HG03432 (cell line): Measurements from ENCODE around the gene MKX.

Experiments used
- ATAC-seq: cut with Tn5 transposase; IDR thresholded peaks from one replicate; pipeline ENCODE4 v1.9.1; 2021; ENCODE audit warnings: mild to moderate bottlenecking, moderate library complexity; ENCODE audit not compliant: unreplicated experiment

MKX gene

GRCh38 chr10:27745732-27746396 is at the start of gene MKX:
MKX (minus strand) TSS chr10:27745819; CDS start chr10:27743415, 2,404 bp downstream.
- no peak for ATAC-seq

- ATAC-seq, result no peak
These were observed 48.5 kb upstream of the MKX start for GRCh38 chr10:27794157-27794556.

GRCh38 chr10:27792216-27792615 is 46.6 kb upstream of the MKX start:
- ATAC-seq, result no peak

GRCh38 chr10:27784272-27784671 is 38.7 kb upstream of the MKX start:
- no peak for ATAC-seq

- ATAC-seq, result no peak
These were observed 38.0 kb upstream of the MKX start for GRCh38 chr10:27783660-27784059.

- ATAC-seq, result no peak
These were observed 33.9 kb upstream of the MKX start for GRCh38 chr10:27779462-27780015.

GRCh38 chr10:27774831-27775230 is 29.2 kb upstream of the MKX start:
- no peak for ATAC-seq

GRCh38 chr10:27771231-27771630 is 25.6 kb upstream of the MKX start:
- no peak for ATAC-seq

GRCh38 chr10:27770181-27770580 is 24.6 kb upstream of the MKX start:
- no peak for ATAC-seq

- ATAC-seq, result no peak
These were observed 15.2 kb upstream of the MKX start for GRCh38 chr10:27760867-27761266.

- no peak for ATAC-seq
These were observed 14.1 kb upstream of the MKX start for GRCh38 chr10:27759483-27760272.

- no peak for ATAC-seq
These were observed 7.1 kb upstream of the MKX start for GRCh38 chr10:27752673-27753237.

- ATAC-seq, result no peak
These were observed 3.0 kb upstream of the MKX start for GRCh38 chr10:27748601-27749000.

- no peak for ATAC-seq
These were observed 1.5 kb upstream of the MKX start for GRCh38 chr10:27747096-27747451.

GRCh38 chr10:27746397-27747095 is 927 bp upstream of the MKX start:
- ATAC-seq, result no peak

GRCh38 chr10:27744802-27745731 is 552 bp downstream of the MKX start:
- no peak for ATAC-seq

- no peak for ATAC-seq
These were observed 1.5 kb downstream of the MKX start for GRCh38 chr10:27743877-27744801.

- no peak for ATAC-seq
These were observed 2.4 kb downstream of the MKX start for GRCh38 chr10:27743012-27743876.
